ENCODE measurements around the gene SIAH2. TPM values are rescaled to one million over a fixed set of nuclear protein-coding genes. Genes with fewer than 3 reads are reported as not detected.

Gene SIAH2
- total and polyA plus RNA-seq, 9 of the 15 experiments (the other 6 are each of a cell fraction or from before 2014, with no cell fraction given) = 4.8 to 39.0 (median 29.9) TPM

GRCh38 chr3:150763122-150763840 lies at the start of gene SIAH2 (continued):
- TF ChIP-seq RBFOX2 (IDR thresholded peaks at IDR 0.05; ENCODE audit: low read depth, low read length) = peak; percentile 89
- TF ChIP-seq REST (IDR thresholded peaks at IDR 0.05; ENCODE audit: borderline replicate concordance) = peak; percentile 49
- no peak for TF ChIP-seq REST (CRISPR knock-in tag; IDR thresholded peaks at IDR 0.05; ENCODE audit: low read depth)
- peak; percentile 69; the same call in 1 of the 2 replicates for TF ChIP-seq ZNF592 (IDR thresholded peaks at IDR 0.05)
- peak; percentile 67 for TF ChIP-seq TOE1 (IDR thresholded peaks at IDR 0.05; ENCODE audit: borderline replicate concordance)
- no peak for TF ChIP-seq TOE1 (CRISPR knock-in tag; IDR thresholded peaks at IDR 0.05; ENCODE audit: borderline replicate concordance, low read depth)
- TF ChIP-seq FOXK2 (conservative IDR thresholded peaks at IDR 0.05 in 1 of 2, IDR thresholded peaks at IDR 0.05 in 1 of 2; ENCODE audit: low read depth in 2 of 2) = no peak
- TF ChIP-seq ZBTB1 (CRISPR knock-in tag; IDR thresholded peaks at IDR 0.05; ENCODE audit: borderline replicate concordance, low read depth) = no peak
- no peak for TF ChIP-seq TAL1 (IDR thresholded peaks at IDR 0.05)
- no peak for TF ChIP-seq BRF2 (IDR thresholded peaks at IDR 0.05; ENCODE audit: borderline replicate concordance, insufficient read depth, insufficient read length)
- no peak for TF ChIP-seq ZNF561 (CRISPR knock-in tag; conservative IDR thresholded peaks at IDR 0.05)
- no peak for TF ChIP-seq FOXP1 (CRISPR knock-in tag; IDR thresholded peaks at IDR 0.05)
